Suprapubic skin (tissue), 4 donors: ENCODE data around the gene SNAPC4. TPM values are rescaled to one million over a fixed set of nuclear protein-coding genes. Genes with fewer than 3 reads are reported as not detected.

Experiments used
- total RNA-seq, 4 donors: library from RNA; depleted of rRNA; stranded (reverse); fragments of >200 nt; gene quantifications; one replicate each; pipeline ENCODE4 v1.1.0, GENCODE V29; 2016

SNAPC4 gene
- total RNA-seq, 4 donors from 2014 or later: 6.1 to 11.1 (median 9.8) TPM

Other genes starting within 250 kb of the SNAPC4 start
- gene LHX3, start 195.0 kb downstream of the SNAPC4 start, total RNA-seq: under 1 TPM in 2 of 4 donors, not detected in 2; 0.26 TPM
- 10 to 100 TPM; 10.2 to 15.8 (median 12.1) TPM for gene QSOX2, start 154.4 kb downstream of the SNAPC4 start, total RNA-seq
- under 1 TPM in 2 of 4 donors, not detected in 2; 0.13 to 0.45 TPM for gene CCDC187, start 96.1 kb downstream of the SNAPC4 start, total RNA-seq
- 10 to 100 TPM; 11.5 to 14.6 (median 13.7) TPM for gene GPSM1, start 72.6 kb downstream of the SNAPC4 start, total RNA-seq
- gene DNLZ, start 36.4 kb downstream of the SNAPC4 start, total RNA-seq: 10 to 100 TPM; 11.3 to 46.4 (median 37.9) TPM
- 1 to 10 TPM; 2.3 to 7.4 (median 3.3) TPM for gene CARD9, start 26.5 kb downstream of the SNAPC4 start, total RNA-seq
- 10 to 100 TPM; 37.4 to 93.0 (median 49.7) TPM for gene ENTR1, start 10.4 kb upstream of the SNAPC4 start, total RNA-seq
- 10 to 100 TPM; 44.1 to 65.8 (median 63.5) TPM for gene PMPCA, start 10.5 kb upstream of the SNAPC4 start, total RNA-seq
- 10 to 100 TPM in 3 of 4 donors, 1 to 10 TPM in 1; 9.8 to 20.3 (median 12.9) TPM for gene INPP5E, start 39.7 kb upstream of the SNAPC4 start, total RNA-seq
- gene SEC16A, start 82.9 kb upstream of the SNAPC4 start, total RNA-seq: 10 to 100 TPM; 58.0 to 89.3 (median 75.0) TPM
- 100 to 1,000 TPM in 3 of 4 donors, 10 to 100 TPM in 1; 71.0 to 160 (median 114) TPM for gene NOTCH1, start 145.9 kb upstream of the SNAPC4 start, total RNA-seq